Erythroblast (primary cell): ENCODE data around the gene FADS2.

ENCODE experiments used
- GATA1 ChIP-seq: IDR thresholded peaks from 2 replicates; pipeline ENCODE4 v1.6.1; 2011; ENCODE audit warnings: low read depth, mild to moderate bottlenecking, control low read depth, low read length, moderate library complexity
- POLR2A ChIP-seq: IDR thresholded peaks from 2 replicates; pipeline ENCODE4 v1.6.1; 2011; ENCODE audit warnings: mild to moderate bottlenecking, low read length

DNA sequence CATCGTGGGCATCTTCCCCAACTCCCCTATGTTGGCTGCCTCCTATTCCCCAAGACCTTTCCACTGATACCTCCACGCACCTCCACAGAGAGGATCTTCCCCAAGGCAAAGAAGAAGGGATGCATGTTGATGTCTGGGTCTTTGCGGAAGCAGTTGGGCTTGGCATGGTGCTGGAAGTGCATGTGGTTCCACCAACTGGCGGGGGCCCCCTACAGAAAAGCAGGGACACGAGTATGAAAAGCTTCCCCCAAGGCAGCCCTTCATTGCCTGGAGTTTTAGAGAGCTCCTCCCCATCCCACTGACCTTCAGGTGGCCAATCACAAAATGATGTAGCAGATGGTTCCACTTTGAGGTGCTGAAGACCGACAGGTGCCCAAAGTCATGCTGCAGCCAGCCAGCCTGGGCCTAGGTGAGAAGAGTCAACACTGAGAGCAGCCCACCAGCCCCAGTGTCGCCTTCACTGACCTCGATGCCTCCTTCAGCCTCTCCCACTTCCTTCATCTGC lies 17.4 kb upstream of the FADS2 start:
- TF ChIP-seq POLR2A (no peak), GATA1 (no peak)
